Measurements from ENCODE around the gene MTM1.

Gene MTM1

DNA sequence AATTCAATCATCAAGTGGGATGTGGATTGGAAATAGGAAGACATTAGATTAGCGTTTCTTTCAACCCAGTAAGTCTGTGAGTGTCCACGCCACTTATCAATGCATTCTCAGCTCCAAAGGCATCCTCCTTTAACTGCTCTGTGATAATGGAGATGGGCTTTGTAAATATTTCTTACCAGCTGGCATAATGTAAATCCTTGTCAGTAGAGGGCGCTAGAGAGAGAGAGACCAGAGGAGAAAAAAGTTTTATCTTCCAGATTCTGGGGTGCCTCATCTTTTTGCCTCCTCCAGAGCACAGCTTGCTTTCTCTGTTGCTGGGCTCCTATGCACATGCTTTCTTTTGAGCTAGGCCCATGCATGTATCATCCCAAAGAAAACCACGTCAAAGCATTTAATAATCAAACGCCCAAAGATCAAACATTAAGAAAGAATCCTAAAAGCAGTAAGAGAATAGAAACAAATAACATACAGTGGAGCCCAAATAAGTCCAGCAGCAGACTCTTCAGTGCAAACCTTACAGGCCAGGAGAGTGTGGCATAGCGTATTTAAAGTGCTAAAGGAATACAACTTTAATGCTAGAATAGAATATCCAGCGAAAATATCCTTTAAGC lies 115.2 kb downstream of the MTM1 start:
- no peak overlapping the region for H3K4me3 ChIP-seq (ENCODE audit: low read depth, low read length)
- TF ChIP-seq CTCF (IDR thresholded peaks at IDR 0.05; ENCODE audit: low read depth, low read length, missing control alignments) = peak; percentile 32
- in situ Hi-C loops (cut with HindIII; ENCODE audit: low sequenced_read_pairs) = no loop called here
- DNase-seq (ENCODE audit: low read depth) = no peak

DNA sequence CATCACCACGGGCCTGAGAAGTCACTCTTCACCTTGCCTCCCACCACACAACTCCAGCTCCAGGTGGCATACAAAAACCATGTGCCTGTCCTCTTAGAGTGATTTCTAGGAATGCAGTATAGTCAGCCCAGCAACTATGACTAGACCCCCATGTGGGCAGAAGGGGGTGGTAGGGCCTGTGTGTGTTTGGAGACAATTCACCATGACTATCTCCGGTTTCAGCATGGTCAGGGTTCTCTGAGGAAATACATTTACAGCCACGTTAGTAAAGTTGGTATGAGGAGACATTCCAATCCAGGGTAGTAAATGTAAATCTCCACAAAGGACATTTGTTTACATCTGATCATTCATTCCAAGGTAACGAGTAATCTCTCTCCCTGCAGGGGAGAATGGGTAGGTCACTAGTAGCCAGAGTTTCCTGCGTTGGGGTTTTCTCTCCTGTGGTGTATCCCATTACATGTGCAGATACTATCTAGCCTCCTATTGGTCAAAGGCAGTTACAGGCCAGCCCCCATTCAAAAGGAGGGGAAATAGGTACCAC lies 120.6 kb downstream of the MTM1 start:
- in situ Hi-C loops (cut with HindIII; ENCODE audit: low sequenced_read_pairs) = no loop called here
- H3K4me3 ChIP-seq (ENCODE audit: low read depth, low read length) = no peak overlapping the region
- DNase-seq (ENCODE audit: low read depth) = peak; percentile 86
- no peak for TF ChIP-seq CTCF (IDR thresholded peaks at IDR 0.05; ENCODE audit: low read depth, low read length, missing control alignments)

- in situ Hi-C loops (cut with HindIII; ENCODE audit: low sequenced_read_pairs) = no loop called here
- no peak for TF ChIP-seq CTCF (IDR thresholded peaks at IDR 0.05; ENCODE audit: low read depth, low read length, missing control alignments)
- peak; percentile 92 for DNase-seq (ENCODE audit: low read depth)
- no peak overlapping the region for H3K4me3 ChIP-seq (ENCODE audit: low read depth, low read length)
Measured at GRCh38 chrX:150690126-150690525, 121.7 kb downstream of the MTM1 start.

- no peak for DNase-seq (ENCODE audit: low read depth)
- in situ Hi-C loops (cut with HindIII; ENCODE audit: low sequenced_read_pairs) = no loop called here
- no peak for TF ChIP-seq CTCF (IDR thresholded peaks at IDR 0.05; ENCODE audit: low read depth, low read length, missing control alignments)
- no peak overlapping the region for H3K4me3 ChIP-seq (ENCODE audit: low read depth, low read length)
Measured at GRCh38 chrX:150692296-150692695, 123.9 kb downstream of the MTM1 start.

DNA sequence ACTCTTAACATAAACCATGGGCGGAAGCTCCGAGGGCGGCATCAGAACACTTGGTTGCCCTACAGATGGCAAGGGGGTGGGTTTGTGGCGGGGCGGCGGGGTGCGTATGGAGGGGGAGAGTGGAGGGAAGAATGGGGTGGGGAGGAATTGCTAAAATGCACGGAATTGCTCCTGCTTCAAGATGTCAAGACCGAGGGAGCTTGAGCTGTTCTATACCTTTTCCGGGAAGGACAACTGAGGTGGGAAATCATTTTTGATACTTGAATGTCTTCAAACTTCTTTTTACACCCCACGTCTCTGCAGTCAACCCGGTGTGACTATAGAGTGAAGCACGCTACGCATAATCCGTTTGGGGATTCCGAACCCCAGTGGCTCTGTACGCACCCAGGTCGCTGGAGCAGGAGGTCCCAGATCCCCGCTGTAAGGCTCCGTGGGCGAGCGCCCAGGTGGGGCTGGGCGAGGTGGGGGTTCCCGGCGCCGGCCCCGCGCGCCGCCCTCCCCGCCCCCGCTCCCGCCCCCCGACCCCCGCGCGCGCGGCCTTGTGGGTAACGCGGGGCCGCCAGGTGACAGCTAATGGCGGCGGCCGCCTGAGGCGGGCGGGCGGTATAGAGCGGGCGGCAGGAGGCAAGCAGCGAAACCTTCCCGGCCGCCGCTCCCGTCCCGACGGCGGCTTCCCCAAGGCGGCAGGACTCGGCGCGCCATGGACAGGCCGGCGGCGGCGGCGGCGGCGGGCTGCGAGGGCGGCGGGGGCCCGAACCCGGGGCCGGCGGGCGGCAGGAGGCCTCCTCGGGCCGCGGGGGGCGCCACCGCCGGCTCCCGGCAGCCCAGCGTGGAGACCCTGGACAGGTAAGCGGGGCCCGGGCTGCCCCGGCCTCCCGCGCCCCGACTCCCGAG lies 124.7 kb downstream of the MTM1 start, which contains the start of gene MTMR1:
MTMR1 (plus strand) TSS at position 566 of the 894 bp plus-strand sequence; CDS start at position 701, 135 bp downstream.
- DNase-seq (ENCODE audit: low read depth) = no peak
- TF ChIP-seq CTCF (IDR thresholded peaks at IDR 0.05; ENCODE audit: low read depth, low read length, missing control alignments) = no peak
- in situ Hi-C loops (cut with HindIII; ENCODE audit: low sequenced_read_pairs) = no loop called here
- peak within 1 kb of the TSS; percentile 50 for H3K4me3 ChIP-seq (ENCODE audit: low read depth, low read length)

DNA sequence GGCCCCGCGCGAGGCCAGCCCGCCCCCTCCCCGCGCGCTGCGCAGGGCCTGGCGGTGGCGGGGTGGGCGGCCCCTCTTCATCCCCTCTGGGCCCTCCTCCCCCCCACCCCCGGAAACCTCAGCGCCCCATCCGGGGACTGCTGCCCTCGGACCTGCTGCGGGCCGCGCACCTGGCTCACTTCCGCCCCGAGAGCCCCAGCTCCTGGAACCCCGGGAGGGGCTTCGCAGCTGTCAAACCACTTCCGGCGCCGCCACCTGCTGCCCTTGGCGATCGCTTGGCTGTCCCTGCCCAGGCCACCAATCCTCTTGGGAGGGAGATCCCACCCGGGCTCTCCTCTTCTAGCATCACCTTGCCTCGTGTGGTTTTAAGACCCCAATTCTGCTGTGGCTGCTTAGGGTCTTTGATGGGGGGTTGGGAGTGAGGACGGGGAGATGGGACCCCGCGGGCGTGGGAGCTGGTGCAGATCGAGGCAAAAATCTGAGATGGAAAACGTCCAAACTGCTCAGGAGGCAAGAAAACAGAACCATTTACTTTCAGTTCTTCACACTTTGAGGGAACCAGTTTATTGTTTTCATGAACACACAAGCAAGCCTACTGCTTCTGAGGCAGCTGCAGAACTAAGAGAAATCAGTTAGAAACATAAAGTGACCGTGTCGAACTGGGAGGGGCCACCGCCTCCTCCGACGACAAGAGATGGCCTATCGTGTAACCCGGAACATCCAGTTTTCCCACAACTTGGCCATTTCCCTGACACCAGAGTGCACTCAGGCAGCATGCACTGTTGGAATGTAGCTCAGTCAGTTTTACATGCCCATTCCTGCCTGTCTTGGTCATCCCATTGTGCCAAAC lies 125.5 kb downstream of the MTM1 start:
- DNase-seq (ENCODE audit: low read depth) = peak; percentile 15
- in situ Hi-C loops (cut with HindIII; ENCODE audit: low sequenced_read_pairs) = no loop called here
- H3K4me3 ChIP-seq (ENCODE audit: low read depth, low read length) = peak overlapping the region; percentile 50

More for the DNA sequence above, 125.5 kb downstream of the MTM1 start:
- no peak for TF ChIP-seq CTCF (IDR thresholded peaks at IDR 0.05; ENCODE audit: low read depth, low read length, missing control alignments)
